ENCODE measurements around the gene STK17B. TPM values are rescaled to one million over a fixed set of nuclear protein-coding genes. Genes with fewer than 3 reads are reported as not detected.
A peak's percentile ranks its signal among the peaks of the same experiment; 100 is the strongest.

Gene STK17B
- total and polyA plus RNA-seq, 10 of the 15 experiments (the other 5 are each of a cell fraction or from before 2014, with no cell fraction given) = 21.2 to 108 (median 53.7) TPM

DNA sequence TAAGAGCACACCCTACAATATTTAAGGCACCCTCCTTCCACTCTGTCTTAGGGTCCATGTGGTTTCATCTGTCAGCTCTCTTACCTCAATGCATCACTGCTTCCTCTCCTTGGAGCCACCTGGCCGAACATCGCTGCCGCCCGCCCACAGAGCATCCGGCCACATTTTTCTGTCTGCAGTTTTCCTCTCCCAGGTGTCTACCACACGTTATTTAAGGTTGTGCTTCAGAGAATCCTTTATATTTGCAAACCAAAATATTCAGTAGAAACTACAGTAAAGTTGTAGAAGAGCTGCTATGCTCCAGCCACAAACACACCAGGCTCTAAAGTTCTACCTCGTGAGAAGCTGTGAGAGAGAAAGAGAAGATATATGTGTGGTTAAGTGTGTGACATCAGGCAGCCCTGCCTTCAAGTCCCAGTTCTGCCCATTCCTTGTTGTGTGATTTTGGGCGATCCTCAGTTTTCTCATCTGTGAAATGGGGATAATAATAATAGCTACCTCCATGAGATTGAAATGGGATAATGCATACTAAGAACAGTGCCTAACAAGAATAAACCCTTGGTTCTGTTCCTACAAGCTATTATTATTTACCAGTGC, 4.9 kb upstream of the STK17B start (continued):
- TF ChIP-seq, protein P1, sequence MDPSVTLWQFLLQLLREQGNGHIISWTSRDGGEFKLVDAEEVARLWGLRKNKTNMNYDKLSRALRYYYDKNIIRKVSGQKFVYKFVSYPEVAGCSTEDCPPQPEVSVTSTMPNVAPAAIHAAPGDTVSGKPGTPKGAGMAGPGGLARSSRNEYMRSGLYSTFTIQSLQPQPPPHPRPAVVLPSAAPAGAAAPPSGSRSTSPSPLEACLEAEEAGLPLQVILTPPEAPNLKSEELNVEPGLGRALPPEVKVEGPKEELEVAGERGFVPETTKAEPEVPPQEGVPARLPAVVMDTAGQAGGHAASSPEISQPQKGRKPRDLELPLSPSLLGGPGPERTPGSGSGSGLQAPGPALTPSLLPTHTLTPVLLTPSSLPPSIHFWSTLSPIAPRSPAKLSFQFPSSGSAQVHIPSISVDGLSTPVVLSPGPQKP (IDR thresholded peaks at IDR 0.05; ENCODE audit: low read depth, low read length) = no peak
- peak; percentile 47 for TF ChIP-seq SP1 (IDR thresholded peaks at IDR 0.05; ENCODE audit: low read depth, low read length)
- TF ChIP-seq ZNF207 (IDR thresholded peaks at IDR 0.05; ENCODE audit: borderline replicate concordance) = peak; percentile 75; the same call in 1 of the 2 replicates
- TF ChIP-seq, protein P2, sequence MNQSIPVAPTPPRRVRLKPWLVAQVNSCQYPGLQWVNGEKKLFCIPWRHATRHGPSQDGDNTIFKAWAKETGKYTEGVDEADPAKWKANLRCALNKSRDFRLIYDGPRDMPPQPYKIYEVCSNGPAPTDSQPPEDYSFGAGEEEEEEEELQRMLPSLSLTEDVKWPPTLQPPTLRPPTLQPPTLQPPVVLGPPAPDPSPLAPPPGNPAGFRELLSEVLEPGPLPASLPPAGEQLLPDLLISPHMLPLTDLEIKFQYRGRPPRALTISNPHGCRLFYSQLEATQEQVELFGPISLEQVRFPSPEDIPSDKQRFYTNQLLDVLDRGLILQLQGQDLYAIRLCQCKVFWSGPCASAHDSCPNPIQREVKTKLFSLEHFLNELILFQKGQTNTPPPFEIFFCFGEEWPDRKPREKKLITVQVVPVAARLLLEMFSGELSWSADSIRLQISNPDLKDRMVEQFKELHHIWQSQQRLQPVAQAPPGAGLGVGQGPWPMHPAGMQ (IDR thresholded peaks at IDR 0.05; ENCODE audit: borderline replicate concordance) = no peak
- TF ChIP-seq, protein P3, sequence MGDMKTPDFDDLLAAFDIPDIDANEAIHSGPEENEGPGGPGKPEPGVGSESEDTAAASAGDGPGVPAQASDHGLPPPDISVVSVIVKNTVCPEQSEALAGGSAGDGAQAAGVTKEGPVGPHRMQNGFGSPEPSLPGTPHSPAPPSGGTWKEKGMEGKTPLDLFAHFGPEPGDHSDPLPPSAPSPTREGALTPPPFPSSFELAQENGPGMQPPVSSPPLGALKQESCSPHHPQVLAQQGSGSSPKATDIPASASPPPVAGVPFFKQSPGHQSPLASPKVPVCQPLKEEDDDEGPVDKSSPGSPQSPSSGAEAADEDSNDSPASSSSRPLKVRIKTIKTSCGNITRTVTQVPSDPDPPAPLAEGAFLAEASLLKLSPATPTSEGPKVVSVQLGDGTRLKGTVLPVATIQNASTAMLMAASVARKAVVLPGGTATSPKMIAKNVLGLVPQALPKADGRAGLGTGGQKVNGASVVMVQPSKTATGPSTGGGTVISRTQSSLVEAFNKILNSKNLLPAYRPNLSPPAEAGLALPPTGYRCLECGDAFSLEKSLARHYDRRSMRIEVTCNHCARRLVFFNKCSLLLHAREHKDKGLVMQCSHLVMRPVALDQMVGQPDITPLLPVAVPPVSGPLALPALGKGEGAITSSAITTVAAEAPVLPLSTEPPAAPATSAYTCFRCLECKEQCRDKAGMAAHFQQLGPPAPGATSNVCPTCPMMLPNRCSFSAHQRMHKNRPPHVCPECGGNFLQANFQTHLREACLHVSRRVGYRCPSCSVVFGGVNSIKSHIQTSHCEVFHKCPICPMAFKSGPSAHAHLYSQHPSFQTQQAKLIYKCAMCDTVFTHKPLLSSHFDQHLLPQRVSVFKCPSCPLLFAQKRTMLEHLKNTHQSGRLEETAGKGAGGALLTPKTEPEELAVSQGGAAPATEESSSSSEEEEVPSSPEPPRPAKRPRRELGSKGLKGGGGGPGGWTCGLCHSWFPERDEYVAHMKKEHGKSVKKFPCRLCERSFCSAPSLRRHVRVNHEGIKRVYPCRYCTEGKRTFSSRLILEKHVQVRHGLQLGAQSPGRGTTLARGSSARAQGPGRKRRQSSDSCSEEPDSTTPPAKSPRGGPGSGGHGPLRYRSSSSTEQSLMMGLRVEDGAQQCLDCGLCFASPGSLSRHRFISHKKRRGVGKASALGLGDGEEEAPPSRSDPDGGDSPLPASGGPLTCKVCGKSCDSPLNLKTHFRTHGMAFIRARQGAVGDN (IDR thresholded peaks at IDR 0.05) = peak; percentile 62; the same call in 1 of the 2 replicates
- TF ChIP-seq, protein P4, sequence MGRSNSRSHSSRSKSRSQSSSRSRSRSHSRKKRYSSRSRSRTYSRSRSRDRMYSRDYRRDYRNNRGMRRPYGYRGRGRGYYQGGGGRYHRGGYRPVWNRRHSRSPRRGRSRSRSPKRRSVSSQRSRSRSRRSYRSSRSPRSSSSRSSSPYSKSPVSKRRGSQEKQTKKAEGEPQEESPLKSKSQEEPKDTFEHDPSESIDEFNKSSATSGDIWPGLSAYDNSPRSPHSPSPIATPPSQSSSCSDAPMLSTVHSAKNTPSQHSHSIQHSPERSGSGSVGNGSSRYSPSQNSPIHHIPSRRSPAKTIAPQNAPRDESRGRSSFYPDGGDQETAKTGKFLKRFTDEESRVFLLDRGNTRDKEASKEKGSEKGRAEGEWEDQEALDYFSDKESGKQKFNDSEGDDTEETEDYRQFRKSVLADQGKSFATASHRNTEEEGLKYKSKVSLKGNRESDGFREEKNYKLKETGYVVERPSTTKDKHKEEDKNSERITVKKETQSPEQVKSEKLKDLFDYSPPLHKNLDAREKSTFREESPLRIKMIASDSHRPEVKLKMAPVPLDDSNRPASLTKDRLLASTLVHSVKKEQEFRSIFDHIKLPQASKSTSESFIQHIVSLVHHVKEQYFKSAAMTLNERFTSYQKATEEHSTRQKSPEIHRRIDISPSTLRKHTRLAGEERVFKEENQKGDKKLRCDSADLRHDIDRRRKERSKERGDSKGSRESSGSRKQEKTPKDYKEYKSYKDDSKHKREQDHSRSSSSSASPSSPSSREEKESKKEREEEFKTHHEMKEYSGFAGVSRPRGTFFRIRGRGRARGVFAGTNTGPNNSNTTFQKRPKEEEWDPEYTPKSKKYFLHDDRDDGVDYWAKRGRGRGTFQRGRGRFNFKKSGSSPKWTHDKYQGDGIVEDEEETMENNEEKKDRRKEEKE (IDR thresholded peaks at IDR 0.05) = no peak
- peak; percentile 85 for TF ChIP-seq ATF7 (IDR thresholded peaks at IDR 0.05; ENCODE audit: low read depth)
- no peak for TF ChIP-seq SIX5 (IDR thresholded peaks at IDR 0.05; ENCODE audit: low read depth, low read length, severe bottlenecking)
- peak; percentile 91 for TF ChIP-seq CREM (IDR thresholded peaks at IDR 0.05; ENCODE audit: low read depth)
- TF ChIP-seq BHLHE40 (IDR thresholded peaks at IDR 0.05; ENCODE audit: borderline replicate concordance in 1 of 2, low read depth in 2 of 2, low read length in 1 of 2) = peak; percentile 71 to 78
- TF ChIP-seq NFXL1 (IDR thresholded peaks at IDR 0.05; ENCODE audit: borderline replicate concordance) = no peak
- no peak for TF ChIP-seq HDAC6 (IDR thresholded peaks at IDR 0.05; ENCODE audit: unreplicated experiment)
- TF ChIP-seq SMAD5 (IDR thresholded peaks at IDR 0.05; ENCODE audit: low read depth) = no peak
- TF ChIP-seq BACH1 (IDR thresholded peaks at IDR 0.05; ENCODE audit: borderline replicate concordance) = peak; percentile 60; the same call in 1 of the 2 replicates
- TF ChIP-seq, protein P5, sequence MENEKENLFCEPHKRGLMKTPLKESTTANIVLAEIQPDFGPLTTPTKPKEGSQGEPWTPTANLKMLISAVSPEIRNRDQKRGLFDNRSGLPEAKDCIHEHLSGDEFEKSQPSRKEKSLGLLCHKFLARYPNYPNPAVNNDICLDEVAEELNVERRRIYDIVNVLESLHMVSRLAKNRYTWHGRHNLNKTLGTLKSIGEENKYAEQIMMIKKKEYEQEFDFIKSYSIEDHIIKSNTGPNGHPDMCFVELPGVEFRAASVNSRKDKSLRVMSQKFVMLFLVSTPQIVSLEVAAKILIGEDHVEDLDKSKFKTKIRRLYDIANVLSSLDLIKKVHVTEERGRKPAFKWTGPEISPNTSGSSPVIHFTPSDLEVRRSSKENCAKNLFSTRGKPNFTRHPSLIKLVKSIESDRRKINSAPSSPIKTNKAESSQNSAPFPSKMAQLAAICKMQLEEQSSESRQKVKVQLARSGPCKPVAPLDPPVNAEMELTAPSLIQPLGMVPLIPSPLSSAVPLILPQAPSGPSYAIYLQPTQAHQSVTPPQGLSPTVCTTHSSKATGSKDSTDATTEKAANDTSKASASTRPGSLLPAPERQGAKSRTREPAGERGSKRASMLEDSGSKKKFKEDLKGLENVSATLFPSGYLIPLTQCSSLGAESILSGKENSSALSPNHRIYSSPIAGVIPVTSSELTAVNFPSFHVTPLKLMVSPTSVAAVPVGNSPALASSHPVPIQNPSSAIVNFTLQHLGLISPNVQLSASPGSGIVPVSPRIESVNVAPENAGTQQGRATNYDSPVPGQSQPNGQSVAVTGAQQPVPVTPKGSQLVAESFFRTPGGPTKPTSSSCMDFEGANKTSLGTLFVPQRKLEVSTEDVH (IDR thresholded peaks at IDR 0.05; ENCODE audit: low read depth, partially characterized antibody) = peak; percentile 46
- no peak for TF ChIP-seq SIN3A (IDR thresholded peaks at IDR 0.05; ENCODE audit: low read depth, low read length)

All from GM12878 (cell line).